Left lung (tissue), 10 donors: ENCODE results near the gene L3MBTL2. TPM values are rescaled to one million over a fixed set of nuclear protein-coding genes. Genes with fewer than 3 reads are reported as not detected.
"Not testable (repeated sequence)": the region's sequence is repeated elsewhere in the genome, so short reads cannot be mapped to it uniquely, and the experiment has no call there.

Experiments
- ATAC-seq: fragments of 200-7000 bp; cut with Tn5 transposase; one replicate; pipeline ENCODE4 v1.9.1; 2020; ENCODE audit warnings: moderate library complexity
- DNase-seq, 4 donors: peaks; one replicate each; pipeline ENCODE4 v3.0.0-alpha.2; 2013 to 2020
- H3K27ac ChIP-seq, 2 donors: fragments of 200-600 bp; sonication (generic) in 1 of 2; one replicate each; pipeline versions ENCODE4 v1.5.0 to v1.8.0; 2020 to 2021
- H3K27me3 ChIP-seq, 2 donors: fragments of 200-600 bp; sonication (generic) in 1 of 2; one replicate each; pipeline versions ENCODE4 v1.5.0 to v1.8.0; 2020 to 2021
- H3K36me3 ChIP-seq, 2 donors: fragments of 200-600 bp; sonication (generic) in 1 of 2; one replicate each; pipeline versions ENCODE4 v1.5.0 to v1.8.0; 2020 to 2021
- H3K4me1 ChIP-seq, 2 donors: fragments of 200-600 bp; one replicate each; pipeline ENCODE4 v1.8.0; 2021
- H3K4me3 ChIP-seq, 2 donors: fragments of 200-600 bp; sonication (generic) in 1 of 2; one replicate each; pipeline versions ENCODE4 v1.5.0 to v1.8.0; 2020 to 2021; ENCODE audit warnings: mild to moderate bottlenecking in 1 of 2
- H3K9me3 ChIP-seq, 2 donors: fragments of 200-600 bp; sonication (generic) in 1 of 2; one replicate each; pipeline versions ENCODE4 v1.5.0 to v1.8.0; 2020 to 2021
- intact Hi-C, 2 donors: fragments of 100-400 bp; cut with DNase I; formaldehyde crosslinking; loops; one replicate each; pipeline versions ENCODE4 v1.11.2 to v1.14.2; 2022
- polyA plus RNA-seq, 6 donors: library from polyadenylated mRNA; unstranded; fragments of 120-200 nt; gene quantifications; one replicate each; pipeline ENCODE4 v1.2.1, GENCODE V29; 2013; ENCODE audit not compliant: insufficient read length in 6 of 6
- total RNA-seq, 2 donors: library from RNA; stranded (reverse); fragmentation: NEBNext Ultra II Directional; extraction: Animal tissue kit (Norgen Biotek cat#: 25700); gene quantifications; one replicate each; pipeline ENCODE4 v1.2.1, GENCODE V29; 2021
- TF ChIP-seq, protein P1 (sequence below), 2 donors: fragments of 200-600 bp; sonication (generic) in 1 of 2; IDR thresholded peaks; one replicate each; pipeline versions ENCODE4 v1.5.0 to v1.8.0; 2021; ENCODE audit warnings: antibody characterized with exemption in 2 of 2
- donor health status: DM: no; HTN: yes; CAD: no.
- donor health status: DM: no; HTN: no; CAD: no.

The L3MBTL2 gene
- total and polyA plus RNA-seq, 8 donors, result 21.8 to 25.9 (median 23.4) TPM

GRCh38 chr22:41250127-41250526, 45.0 kb downstream of the L3MBTL2 start:
- Histone ChIP-seq H3K4me1 (no peaks in the 10 kb centered on the region), H3K9me3 (no peaks in the 10 kb centered on the region), H3K4me3 (no peak overlapping the region), H3K27ac (no peak overlapping the region), H3K27me3 (no peaks in the 10 kb centered on the region), H3K36me3 (peaks cover 0 to 100% of the 10 kb centered on the region in 2 donors)
- no peak for DNase-seq
- intact Hi-C loops, result no loop called here
- ATAC-seq, result no peak
- TF ChIP-seq, protein P1, sequence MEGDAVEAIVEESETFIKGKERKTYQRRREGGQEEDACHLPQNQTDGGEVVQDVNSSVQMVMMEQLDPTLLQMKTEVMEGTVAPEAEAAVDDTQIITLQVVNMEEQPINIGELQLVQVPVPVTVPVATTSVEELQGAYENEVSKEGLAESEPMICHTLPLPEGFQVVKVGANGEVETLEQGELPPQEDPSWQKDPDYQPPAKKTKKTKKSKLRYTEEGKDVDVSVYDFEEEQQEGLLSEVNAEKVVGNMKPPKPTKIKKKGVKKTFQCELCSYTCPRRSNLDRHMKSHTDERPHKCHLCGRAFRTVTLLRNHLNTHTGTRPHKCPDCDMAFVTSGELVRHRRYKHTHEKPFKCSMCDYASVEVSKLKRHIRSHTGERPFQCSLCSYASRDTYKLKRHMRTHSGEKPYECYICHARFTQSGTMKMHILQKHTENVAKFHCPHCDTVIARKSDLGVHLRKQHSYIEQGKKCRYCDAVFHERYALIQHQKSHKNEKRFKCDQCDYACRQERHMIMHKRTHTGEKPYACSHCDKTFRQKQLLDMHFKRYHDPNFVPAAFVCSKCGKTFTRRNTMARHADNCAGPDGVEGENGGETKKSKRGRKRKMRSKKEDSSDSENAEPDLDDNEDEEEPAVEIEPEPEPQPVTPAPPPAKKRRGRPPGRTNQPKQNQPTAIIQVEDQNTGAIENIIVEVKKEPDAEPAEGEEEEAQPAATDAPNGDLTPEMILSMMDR (IDR thresholded peaks at IDR 0.05), result no peak

DNA sequence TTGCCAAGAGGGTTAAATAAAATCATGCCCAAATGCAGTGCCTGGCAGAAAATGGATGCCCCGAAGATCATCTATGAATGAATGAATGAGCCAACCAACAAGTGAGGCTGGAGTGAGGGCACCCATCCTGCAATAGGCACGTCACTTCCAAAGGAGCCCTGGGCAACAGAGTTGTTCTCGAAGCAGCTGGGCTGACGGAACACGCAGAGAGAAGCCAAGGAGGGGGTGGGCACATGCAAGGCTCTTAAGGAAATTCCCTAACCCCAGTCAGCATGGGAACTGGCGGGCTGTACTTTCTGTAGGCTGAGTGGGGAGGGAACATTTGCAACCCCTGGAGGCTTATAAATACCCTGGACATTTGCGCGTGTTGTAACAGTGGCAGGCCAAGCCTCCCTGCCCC, 47.3 kb downstream of the L3MBTL2 start:
- TF ChIP-seq, protein P1 (IDR thresholded peaks at IDR 0.05), result no peak
- intact Hi-C loops, result no loop called here
- DNase-seq, result no peak
- no peak overlapping the region for H3K27ac ChIP-seq
- no peak for ATAC-seq
- H3K4me1 ChIP-seq, result no peaks in the 10 kb centered on the region
- H3K4me3 ChIP-seq, result no peak overlapping the region
- peaks cover 0 to 100% of the 10 kb centered on the region in 2 donors for H3K36me3 ChIP-seq
- no peaks in the 10 kb centered on the region for H3K9me3 ChIP-seq
- H3K27me3 ChIP-seq, result no peaks in the 10 kb centered on the region

GRCh38 chr22:41254230-41254629, 49.1 kb downstream of the L3MBTL2 start:
- H3K36me3 ChIP-seq, result peaks cover 0 to 100% of the 10 kb centered on the region in 2 donors
- intact Hi-C loops, result no loop called here
- TF ChIP-seq, protein P1 (IDR thresholded peaks at IDR 0.05), result no peak

DNA sequence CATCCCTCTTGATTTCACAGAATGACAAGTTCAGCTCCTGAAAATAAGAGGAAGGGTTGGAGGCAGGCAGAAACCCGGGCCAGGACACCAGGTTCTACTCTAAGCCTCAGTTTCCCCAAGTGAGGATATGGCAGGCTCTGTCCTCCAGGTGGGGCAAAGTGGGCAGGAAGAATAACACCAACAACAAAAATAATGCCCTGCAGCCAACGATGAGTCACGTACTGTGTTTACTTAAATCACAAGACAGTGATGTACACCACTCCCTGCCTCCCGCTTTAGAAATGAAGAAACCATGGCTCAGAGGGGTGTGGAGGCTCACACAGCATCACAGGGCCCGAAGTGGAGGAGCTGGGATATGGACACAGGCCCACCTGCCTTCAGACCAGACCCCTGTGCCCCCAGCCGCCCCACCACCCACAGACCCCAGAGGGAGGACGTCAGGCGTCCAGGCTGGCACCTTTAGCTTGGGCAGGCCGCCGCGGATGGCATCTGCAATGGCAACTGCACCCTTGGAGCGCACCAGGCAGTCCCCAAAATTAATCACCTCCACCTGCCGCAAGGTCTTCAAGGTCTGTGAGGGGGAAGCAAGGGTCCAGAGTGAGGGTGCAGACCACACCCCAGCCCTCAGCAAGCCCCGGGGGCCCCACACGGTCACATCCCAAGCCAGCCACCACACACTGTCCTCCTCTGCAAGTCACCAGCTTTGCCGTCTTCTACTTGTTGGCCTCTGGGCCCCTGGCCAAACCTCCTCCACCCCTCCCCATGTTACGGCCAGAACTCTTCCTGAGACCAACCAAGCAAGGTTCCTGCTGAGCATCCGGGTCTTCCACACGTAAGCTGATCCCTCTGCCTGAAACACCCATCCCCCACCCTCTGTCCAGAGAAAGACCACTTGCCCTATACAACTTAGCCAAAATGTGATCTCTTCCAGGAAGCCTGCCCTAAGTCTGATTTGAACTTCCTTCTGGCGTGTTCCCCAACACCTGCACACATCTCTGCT, 51.4 kb downstream of the L3MBTL2 start:
- TF ChIP-seq, protein P1 (IDR thresholded peaks at IDR 0.05), result no peak
- no peak for ATAC-seq
- no peak overlapping the region for H3K27ac ChIP-seq
- DNase-seq, result no peak
- intact Hi-C loops, result no loop called here
- H3K4me3 ChIP-seq, result no peak overlapping the region
- no peaks in the 10 kb centered on the region for H3K4me1 ChIP-seq
- H3K9me3 ChIP-seq, result no peaks in the 10 kb centered on the region
- no peaks in the 10 kb centered on the region for H3K27me3 ChIP-seq
- H3K36me3 ChIP-seq, result peaks cover 0 to 100% of the 10 kb centered on the region in 2 donors

More at GRCh38 chr22:41254230-41254629, 49.1 kb downstream of the L3MBTL2 start:
- Histone ChIP-seq H3K4me3 (no peak overlapping the region), H3K27ac (no peak overlapping the region), H3K27me3 (no peaks in the 10 kb centered on the region), H3K4me1 (no peaks in the 10 kb centered on the region), H3K9me3 (no peaks in the 10 kb centered on the region)
- DNase-seq (no peak), ATAC-seq (no peak)

DNA sequence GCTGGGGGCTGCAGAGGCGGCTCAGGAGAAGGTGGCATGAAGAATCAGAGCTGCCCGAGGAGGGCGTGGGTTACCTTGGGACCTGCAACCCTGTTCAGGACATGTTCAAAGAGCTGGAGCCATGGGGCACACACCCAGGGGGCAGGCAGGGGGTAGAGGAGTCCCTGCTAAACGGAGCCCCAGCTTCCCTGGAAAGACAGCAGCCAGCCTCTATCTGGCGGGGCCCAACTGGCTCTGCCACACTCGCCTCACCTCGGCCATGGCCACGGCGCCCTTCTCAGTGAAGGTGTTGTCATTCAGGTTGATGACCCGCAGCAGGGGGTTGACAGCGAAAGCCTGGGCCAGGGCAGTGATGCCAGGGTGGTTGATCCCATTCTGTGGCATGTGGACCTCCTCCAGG, 52.6 kb downstream of the L3MBTL2 start:
- intact Hi-C loops, result no loop called here
- TF ChIP-seq, protein P1 (IDR thresholded peaks at IDR 0.05), result no peak
- no peaks in the 10 kb centered on the region for H3K27me3 ChIP-seq
- H3K36me3 ChIP-seq, result peaks cover 0 to 100% of the 10 kb centered on the region in 2 donors
- no peaks in the 10 kb centered on the region for H3K4me1 ChIP-seq
- no peak for DNase-seq
- no peaks in the 10 kb centered on the region for H3K9me3 ChIP-seq
- ATAC-seq, result no peak
- H3K4me3 ChIP-seq, result no peak overlapping the region
- no peak overlapping the region for H3K27ac ChIP-seq

GRCh38 chr22:41259756-41260155, 54.6 kb downstream of the L3MBTL2 start:
- H3K4me3 ChIP-seq, H3K27me3 ChIP-seq, DNase-seq, H3K9me3 ChIP-seq, intact Hi-C loops, H3K4me1 ChIP-seq, H3K27ac ChIP-seq, ATAC-seq: not testable (repeated sequence)
- H3K36me3 ChIP-seq, result peaks cover 0 to 100% of the 10 kb centered on the region in 2 donors
